NCI-H1694 (cell line): ENCODE measurements around the gene C11orf58.

ENCODE experiments used
- DNase-seq: peaks from one replicate; lab custom pipeline; 2025; lab: John Stamatoyannopoulos, UW

C11orf58 gene

DNA sequence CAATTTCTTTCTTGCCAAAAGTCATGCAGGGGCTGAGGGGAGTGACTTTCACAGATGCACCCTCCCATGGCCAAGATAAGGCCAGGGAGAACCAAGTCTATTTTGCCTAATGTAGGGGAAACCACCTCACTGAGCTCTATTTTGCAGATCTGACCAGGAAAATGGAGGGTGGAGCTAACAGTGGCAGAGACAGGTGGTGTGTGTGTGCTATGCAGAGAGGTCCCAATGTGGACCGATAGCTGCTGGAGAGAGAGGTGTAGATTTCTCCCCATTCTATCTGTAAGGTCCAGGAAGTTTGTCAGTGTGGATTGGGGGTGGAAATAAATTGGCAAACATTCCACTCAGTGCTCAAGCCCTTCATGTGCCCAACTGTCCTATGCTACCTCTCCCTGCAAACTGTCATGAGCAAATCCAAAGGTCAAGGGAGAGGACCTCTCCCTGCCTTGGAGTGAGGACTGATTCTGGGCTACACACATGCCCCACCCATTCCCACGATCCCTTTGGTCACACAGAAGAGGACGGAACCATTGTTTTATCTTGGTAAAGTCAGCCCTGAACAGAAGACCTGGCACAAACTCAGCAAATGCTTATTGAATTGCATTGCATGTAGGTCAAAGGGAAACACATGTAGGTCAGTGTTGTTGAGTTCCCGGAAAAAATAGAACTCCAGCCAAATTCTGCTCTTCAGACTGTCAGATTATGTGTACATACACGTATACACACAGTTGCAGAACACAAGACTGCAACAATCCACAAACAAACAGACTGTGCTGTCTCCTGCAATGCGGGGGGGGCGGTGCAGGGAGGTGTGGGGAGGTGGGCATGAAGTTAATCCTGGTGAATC lies 65.9 kb downstream of the C11orf58 start:
- no peak for DNase-seq

DNA sequence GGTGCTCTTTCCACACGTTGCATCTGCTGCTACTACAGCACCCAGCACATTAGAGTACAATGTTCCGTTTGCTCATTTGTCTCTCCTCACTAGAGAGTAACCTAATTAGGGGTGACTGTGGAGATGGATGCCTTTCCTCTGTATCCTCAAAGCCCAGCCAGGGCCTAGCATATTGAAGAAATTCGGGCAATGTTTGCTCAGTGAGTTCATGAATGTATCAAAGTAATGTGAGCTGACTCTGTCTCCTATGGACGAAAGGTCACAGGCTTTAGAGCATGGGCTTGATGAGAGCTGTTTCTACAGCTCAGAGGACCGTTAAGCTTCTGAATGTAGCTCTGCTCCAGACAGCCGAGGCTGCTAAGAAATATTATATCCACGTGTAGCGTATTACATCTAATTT lies 67.5 kb downstream of the C11orf58 start:
- no peak for DNase-seq

GRCh38 chr11:16806791-16807190 lies 68.3 kb downstream of the C11orf58 start:
- no peak for DNase-seq

DNA sequence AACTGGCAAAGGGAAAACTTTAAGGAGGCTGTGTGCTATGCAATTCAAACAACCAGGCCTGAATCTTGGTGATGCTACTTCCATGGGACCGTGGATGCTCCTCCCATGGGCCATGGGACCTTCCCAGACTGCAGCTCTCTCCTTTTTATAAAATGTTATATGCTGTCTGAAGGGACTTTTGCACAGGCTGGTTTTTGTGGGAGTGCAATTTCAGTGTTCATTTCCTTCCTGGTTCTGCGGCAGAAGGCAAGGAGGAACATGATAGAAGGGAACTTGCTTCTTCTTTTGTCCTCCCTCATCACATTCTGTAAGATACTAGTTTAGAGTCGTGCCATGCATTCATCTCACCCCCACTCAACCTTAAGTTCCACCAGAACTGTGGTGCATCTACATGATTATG lies 68.9 kb downstream of the C11orf58 start:
- no peak for DNase-seq
